Ramos (cell line): ENCODE measurements around the gene CABP1.
"Not testable (repeated sequence)": the region's sequence is repeated elsewhere in the genome, so short reads cannot be mapped to it uniquely, and the experiment has no call there.

Experiments
- in situ Hi-C: fragments of 300-500 bp; cut with MboI; formaldehyde crosslinking; loops from one replicate; pipeline ENCODE4 v1.14.3; 2022; ENCODE audit warnings: low sequenced_read_pairs; ENCODE audit not compliant: unreplicated experiment

The CABP1 gene

GRCh38 chr12:120639771-120640721, at the start of gene CABP1:
CABP1 (plus strand) TSS chr12:120640626; CDS start chr12:120640686, 60 bp downstream.
- in situ Hi-C loops = loop anchor here (10.0 kb wide), 1 partner anchor 335 kb away; the partner anchor contains the start of gene HNF1A

GRCh38 chr12:120590741-120591407, 49.6 kb upstream of the CABP1 start:
- in situ Hi-C loops = loop anchor here (10.0 kb wide), 1 partner anchor 494 kb away; no protein-coding TSS in a partner anchor

GRCh38 chr12:120592121-120593049, 48.0 kb upstream of the CABP1 start:
- in situ Hi-C loops = loop anchor here (10.0 kb wide), 1 partner anchor 492 kb away; no protein-coding TSS in a partner anchor

GRCh38 chr12:120596901-120597300, 43.5 kb upstream of the CABP1 start:
- in situ Hi-C loops = loop anchor here (10.0 kb wide), 1 partner anchor 488 kb away; no protein-coding TSS in a partner anchor

- in situ Hi-C loops = loop anchor here (10.0 kb wide), 1 partner anchor 487 kb away; no protein-coding TSS in a partner anchor
These were observed 42.6 kb upstream of the CABP1 start for GRCh38 chr12:120597861-120598260.

- in situ Hi-C loops = loop anchor here (10.0 kb wide), 1 partner anchor 486 kb away; no protein-coding TSS in a partner anchor
These were observed 41.6 kb upstream of the CABP1 start for GRCh38 chr12:120598674-120599463.

- in situ Hi-C loops = loop anchor here (10.0 kb wide), 1 partner anchor 485 kb away; no protein-coding TSS in a partner anchor
These were observed 40.5 kb upstream of the CABP1 start for GRCh38 chr12:120599672-120600552.

GRCh38 chr12:120602416-120602815, 38.0 kb upstream of the CABP1 start:
- in situ Hi-C loops = not testable (repeated sequence)

GRCh38 chr12:120610560-120610959, 29.9 kb upstream of the CABP1 start:
- in situ Hi-C loops = loop anchor here (10.0 kb wide), 1 partner anchor 354 kb away; no protein-coding TSS in a partner anchor

GRCh38 chr12:120611534-120611933, 28.9 kb upstream of the CABP1 start:
- in situ Hi-C loops = loop anchor here (10.0 kb wide), 1 partner anchor 353 kb away; no protein-coding TSS in a partner anchor

GRCh38 chr12:120614848-120615247, 25.6 kb upstream of the CABP1 start:
- in situ Hi-C loops = loop anchor here (10.0 kb wide), 1 partner anchor 350 kb away; no protein-coding TSS in a partner anchor

GRCh38 chr12:120617193-120617592, 23.2 kb upstream of the CABP1 start:
- in situ Hi-C loops = loop anchor here (10.0 kb wide), 1 partner anchor 348 kb away; no protein-coding TSS in a partner anchor

- in situ Hi-C loops = loop anchor here (10.0 kb wide), 1 partner anchor 347 kb away; no protein-coding TSS in a partner anchor
These were observed 22.7 kb upstream of the CABP1 start for GRCh38 chr12:120617767-120618166.

GRCh38 chr12:120618954-120619615, 21.3 kb upstream of the CABP1 start:
- in situ Hi-C loops = loop anchor here (10.0 kb wide), 1 partner anchor 346 kb away; no protein-coding TSS in a partner anchor

- in situ Hi-C loops = no loop called here
These were observed 19.8 kb upstream of the CABP1 start for GRCh38 chr12:120620624-120621023.

GRCh38 chr12:120625557-120626419, 14.6 kb upstream of the CABP1 start:
- in situ Hi-C loops = no loop called here
